Measurements from ENCODE around the gene XAGE5. TPM values are rescaled to one million over a fixed set of nuclear protein-coding genes. Genes with fewer than 3 reads are reported as not detected.

Gene XAGE5
- total RNA-seq, 1 experiment from 2014 or later = not detected

DNA sequence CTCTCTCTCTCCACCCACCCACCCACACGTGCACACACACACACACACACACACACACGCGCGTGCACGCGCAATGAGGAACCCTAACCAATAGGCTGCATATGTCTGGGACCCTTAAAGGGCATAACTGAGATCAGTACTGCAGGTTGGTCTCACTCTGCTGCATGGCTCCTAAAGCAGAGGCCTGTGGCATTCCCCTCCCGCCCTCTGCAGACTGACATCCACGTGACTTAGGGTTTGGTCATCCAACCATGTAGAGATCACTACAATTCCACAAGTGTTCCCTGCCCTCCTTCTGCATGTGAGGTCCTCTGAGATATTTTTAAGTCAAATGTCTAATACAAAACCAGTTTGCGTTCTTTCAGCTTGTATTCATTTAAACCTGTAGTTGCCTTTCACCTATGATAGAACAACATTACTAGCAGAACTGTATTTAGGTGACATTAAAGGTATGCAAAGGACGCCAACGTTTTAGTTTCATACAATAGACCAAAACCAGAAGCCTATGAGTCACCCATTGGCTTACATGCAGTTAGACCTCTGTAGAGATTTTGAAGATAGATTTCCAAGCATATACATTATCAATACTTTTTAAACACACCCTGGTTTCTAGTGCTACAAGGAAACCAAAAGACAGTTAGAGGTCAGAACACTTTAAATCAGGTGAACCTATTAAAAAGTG, 10.1 kb downstream of the XAGE5 start (continued):
- no peak for TF ChIP-seq FOXK1 (CRISPR knock-in tag; IDR thresholded peaks at IDR 0.05)
- TF ChIP-seq MXD4 (CRISPR knock-in tag; IDR thresholded peaks at IDR 0.05; ENCODE audit: borderline replicate concordance) = no peak
- no peak for TF ChIP-seq NR1H2 (CRISPR knock-in tag; IDR thresholded peaks at IDR 0.05)

DNA sequence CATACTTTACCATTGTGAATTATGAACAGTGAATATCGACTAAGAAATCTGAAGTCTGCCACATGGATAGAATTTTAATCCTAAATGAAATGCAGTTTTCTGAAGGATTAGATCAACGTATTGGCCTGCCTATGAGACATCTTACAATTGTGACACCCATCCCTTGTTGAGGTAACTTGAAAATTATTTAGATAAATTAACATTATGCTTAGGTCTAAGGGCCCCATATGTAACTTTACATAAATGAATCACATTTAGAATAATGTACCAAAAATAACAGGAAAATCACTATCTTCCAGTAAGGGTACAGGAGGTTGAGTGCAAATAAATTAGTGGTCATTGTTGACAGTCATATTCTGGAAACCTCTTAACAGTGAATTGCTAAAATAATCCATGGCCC, 13.5 kb downstream of the XAGE5 start:
- DNase-seq (ENCODE audit: low spot score) (no peak), ATAC-seq (no peak)
- Mint-ChIP-seq H3K4me1 (no peaks in the 10 kb centered on the region), H3K4me3 (no peak overlapping the region), H3K9me3 (peaks cover 5% of the 10 kb centered on the region), H3K36me3 (no peaks in the 10 kb centered on the region), H3K27me3 (ENCODE audit: low read depth) (no peaks in the 10 kb centered on the region), H3K27ac (no peak overlapping the region)
- ChIA-PET CTCF (no interaction called here), POLR2A (no interaction called here)
- TF ChIP-seq, protein P1, sequence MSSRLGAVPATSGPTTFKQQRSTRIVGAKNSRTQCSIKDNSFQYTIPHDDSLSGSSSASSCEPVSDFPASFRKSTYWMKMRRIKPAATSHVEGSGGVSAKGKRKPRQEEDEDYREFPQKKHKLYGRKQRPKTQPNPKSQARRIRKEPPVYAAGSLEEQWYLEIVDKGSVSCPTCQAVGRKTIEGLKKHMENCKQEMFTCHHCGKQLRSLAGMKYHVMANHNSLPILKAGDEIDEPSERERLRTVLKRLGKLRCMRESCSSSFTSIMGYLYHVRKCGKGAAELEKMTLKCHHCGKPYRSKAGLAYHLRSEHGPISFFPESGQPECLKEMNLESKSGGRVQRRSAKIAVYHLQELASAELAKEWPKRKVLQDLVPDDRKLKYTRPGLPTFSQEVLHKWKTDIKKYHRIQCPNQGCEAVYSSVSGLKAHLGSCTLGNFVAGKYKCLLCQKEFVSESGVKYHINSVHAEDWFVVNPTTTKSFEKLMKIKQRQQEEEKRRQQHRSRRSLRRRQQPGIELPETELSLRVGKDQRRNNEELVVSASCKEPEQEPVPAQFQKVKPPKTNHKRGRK (CRISPR knock-in tag; IDR thresholded peaks at IDR 0.05; ENCODE audit: borderline replicate concordance) = no peak

DNA sequence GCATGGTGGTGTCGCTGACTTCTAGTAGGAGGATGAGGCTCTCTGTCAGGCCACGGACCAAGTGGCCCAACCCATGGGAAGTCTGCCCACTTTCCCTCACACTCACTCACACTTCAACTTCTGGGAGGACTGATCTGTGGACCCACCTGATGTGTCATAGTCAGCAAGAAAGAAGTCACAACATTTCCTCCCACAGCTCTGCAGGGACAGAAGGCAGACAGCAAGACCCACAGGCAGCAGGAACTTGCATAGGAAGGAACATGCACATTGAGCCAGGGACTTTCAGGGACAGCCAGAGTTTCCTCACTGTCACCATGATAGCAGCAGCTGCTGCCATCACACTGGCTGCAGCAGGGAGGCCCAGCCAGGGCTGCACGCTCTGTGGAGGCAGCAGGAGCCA, 19.5 kb downstream of the XAGE5 start:
- ChIA-PET CTCF (no interaction called here), POLR2A (no interaction called here)
- TF ChIP-seq JAZF1 (CRISPR knock-in tag; IDR thresholded peaks at IDR 0.05) (no peak), TP53 (CRISPR knock-in tag; IDR thresholded peaks at IDR 0.05) (no peak), ESRRA (CRISPR knock-in tag; IDR thresholded peaks at IDR 0.05; ENCODE audit: borderline replicate concordance) (no peak), PRRX2 (CRISPR knock-in tag; IDR thresholded peaks at IDR 0.05) (no peak), NR1H2 (CRISPR knock-in tag; IDR thresholded peaks at IDR 0.05) (no peak), ZBTB21 (CRISPR knock-in tag; IDR thresholded peaks at IDR 0.05; ENCODE audit: borderline replicate concordance) (no peak), SP1 (CRISPR knock-in tag; conservative IDR thresholded peaks at IDR 0.05) (no peak)
- TF ChIP-seq, protein P2, sequence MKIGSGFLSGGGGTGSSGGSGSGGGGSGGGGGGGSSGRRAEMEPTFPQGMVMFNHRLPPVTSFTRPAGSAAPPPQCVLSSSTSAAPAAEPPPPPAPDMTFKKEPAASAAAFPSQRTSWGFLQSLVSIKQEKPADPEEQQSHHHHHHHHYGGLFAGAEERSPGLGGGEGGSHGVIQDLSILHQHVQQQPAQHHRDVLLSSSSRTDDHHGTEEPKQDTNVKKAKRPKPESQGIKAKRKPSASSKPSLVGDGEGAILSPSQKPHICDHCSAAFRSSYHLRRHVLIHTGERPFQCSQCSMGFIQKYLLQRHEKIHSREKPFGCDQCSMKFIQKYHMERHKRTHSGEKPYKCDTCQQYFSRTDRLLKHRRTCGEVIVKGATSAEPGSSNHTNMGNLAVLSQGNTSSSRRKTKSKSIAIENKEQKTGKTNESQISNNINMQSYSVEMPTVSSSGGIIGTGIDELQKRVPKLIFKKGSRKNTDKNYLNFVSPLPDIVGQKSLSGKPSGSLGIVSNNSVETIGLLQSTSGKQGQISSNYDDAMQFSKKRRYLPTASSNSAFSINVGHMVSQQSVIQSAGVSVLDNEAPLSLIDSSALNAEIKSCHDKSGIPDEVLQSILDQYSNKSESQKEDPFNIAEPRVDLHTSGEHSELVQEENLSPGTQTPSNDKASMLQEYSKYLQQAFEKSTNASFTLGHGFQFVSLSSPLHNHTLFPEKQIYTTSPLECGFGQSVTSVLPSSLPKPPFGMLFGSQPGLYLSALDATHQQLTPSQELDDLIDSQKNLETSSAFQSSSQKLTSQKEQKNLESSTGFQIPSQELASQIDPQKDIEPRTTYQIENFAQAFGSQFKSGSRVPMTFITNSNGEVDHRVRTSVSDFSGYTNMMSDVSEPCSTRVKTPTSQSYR (CRISPR knock-in tag; IDR thresholded peaks at IDR 0.05) = no peak
- TF ChIP-seq, protein P3, sequence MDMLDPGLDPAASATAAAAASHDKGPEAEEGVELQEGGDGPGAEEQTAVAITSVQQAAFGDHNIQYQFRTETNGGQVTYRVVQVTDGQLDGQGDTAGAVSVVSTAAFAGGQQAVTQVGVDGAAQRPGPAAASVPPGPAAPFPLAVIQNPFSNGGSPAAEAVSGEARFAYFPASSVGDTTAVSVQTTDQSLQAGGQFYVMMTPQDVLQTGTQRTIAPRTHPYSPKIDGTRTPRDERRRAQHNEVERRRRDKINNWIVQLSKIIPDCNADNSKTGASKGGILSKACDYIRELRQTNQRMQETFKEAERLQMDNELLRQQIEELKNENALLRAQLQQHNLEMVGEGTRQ (CRISPR knock-in tag; IDR thresholded peaks at IDR 0.05) = no peak
- TF ChIP-seq, protein P4, sequence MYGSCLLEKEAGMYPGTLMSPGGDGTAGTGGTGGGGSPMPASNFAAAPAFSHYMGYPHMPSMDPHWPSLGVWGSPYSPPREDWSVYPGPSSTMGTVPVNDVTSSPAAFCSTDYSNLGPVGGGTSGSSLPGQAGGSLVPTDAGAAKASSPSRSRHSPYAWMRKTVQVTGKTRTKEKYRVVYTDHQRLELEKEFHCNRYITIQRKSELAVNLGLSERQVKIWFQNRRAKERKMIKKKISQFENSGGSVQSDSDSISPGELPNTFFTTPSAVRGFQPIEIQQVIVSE (CRISPR knock-in tag; IDR thresholded peaks at IDR 0.05; ENCODE audit: borderline replicate concordance) = no peak
- no peaks in the 10 kb centered on the region for H3K27me3 Mint-ChIP-seq (ENCODE audit: low read depth)
- no peak overlapping the region for H3K4me3 Mint-ChIP-seq
- no peaks in the 10 kb centered on the region for H3K36me3 Mint-ChIP-seq
- no peaks in the 10 kb centered on the region for H3K4me1 Mint-ChIP-seq
- DNase-seq (ENCODE audit: low spot score) (no peak), ATAC-seq (no peak)
- H3K9me3 Mint-ChIP-seq = peaks cover 5% of the 10 kb centered on the region
- no peak overlapping the region for H3K27ac Mint-ChIP-seq

DNA sequence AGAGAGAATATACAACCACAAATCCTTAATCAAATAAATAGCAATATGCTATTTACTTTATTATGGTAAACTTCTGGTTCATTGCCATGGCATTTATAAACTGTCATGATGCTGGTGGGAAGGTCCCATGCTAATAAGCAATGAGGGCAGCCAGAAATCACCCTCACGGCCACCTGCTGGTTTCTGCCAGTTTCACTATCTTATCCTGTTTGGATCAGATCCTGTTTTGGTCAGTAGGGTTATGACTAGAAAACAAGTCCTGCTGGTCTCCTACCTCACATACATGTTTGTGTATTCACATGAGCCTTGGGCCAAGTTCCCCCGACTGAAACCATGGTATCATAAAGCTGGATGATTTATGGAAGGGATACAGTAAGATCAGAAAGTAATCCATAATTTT, 28.1 kb downstream of the XAGE5 start:
- POLR2A ChIA-PET = no interaction called here
- H3K4me3 Mint-ChIP-seq = no peak overlapping the region

More for the DNA sequence above, 28.1 kb downstream of the XAGE5 start:
- DNase-seq (ENCODE audit: low spot score) = no peak
- no peaks in the 10 kb centered on the region for H3K9me3 Mint-ChIP-seq
- no peak for ATAC-seq
- TF ChIP-seq CBFB (CRISPR knock-in tag; IDR thresholded peaks at IDR 0.05; ENCODE audit: low read depth) (no peak), CREM (CRISPR knock-in tag; IDR thresholded peaks at IDR 0.05) (no peak)
- TF ChIP-seq, protein P5, sequence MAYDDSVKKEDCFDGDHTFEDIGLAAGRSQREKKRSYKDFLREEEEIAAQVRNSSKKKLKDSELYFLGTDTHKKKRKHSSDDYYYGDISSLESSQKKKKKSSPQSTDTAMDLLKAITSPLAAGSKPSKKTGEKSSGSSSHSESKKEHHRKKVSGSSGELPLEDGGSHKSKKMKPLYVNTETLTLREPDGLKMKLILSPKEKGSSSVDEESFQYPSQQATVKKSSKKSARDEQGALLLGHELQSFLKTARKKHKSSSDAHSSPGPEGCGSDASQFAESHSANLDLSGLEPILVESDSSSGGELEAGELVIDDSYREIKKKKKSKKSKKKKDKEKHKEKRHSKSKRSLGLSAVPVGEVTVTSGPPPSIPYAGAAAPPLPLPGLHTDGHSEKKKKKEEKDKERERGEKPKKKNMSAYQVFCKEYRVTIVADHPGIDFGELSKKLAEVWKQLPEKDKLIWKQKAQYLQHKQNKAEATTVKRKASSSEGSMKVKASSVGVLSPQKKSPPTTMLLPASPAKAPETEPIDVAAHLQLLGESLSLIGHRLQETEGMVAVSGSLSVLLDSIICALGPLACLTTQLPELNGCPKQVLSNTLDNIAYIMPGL (CRISPR knock-in tag; IDR thresholded peaks at IDR 0.05) = no peak
- TF ChIP-seq, protein P6, sequence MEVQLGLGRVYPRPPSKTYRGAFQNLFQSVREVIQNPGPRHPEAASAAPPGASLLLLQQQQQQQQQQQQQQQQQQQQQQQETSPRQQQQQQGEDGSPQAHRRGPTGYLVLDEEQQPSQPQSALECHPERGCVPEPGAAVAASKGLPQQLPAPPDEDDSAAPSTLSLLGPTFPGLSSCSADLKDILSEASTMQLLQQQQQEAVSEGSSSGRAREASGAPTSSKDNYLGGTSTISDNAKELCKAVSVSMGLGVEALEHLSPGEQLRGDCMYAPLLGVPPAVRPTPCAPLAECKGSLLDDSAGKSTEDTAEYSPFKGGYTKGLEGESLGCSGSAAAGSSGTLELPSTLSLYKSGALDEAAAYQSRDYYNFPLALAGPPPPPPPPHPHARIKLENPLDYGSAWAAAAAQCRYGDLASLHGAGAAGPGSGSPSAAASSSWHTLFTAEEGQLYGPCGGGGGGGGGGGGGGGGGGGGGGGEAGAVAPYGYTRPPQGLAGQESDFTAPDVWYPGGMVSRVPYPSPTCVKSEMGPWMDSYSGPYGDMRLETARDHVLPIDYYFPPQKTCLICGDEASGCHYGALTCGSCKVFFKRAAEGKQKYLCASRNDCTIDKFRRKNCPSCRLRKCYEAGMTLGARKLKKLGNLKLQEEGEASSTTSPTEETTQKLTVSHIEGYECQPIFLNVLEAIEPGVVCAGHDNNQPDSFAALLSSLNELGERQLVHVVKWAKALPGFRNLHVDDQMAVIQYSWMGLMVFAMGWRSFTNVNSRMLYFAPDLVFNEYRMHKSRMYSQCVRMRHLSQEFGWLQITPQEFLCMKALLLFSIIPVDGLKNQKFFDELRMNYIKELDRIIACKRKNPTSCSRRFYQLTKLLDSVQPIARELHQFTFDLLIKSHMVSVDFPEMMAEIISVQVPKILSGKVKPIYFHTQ (CRISPR knock-in tag; IDR thresholded peaks at IDR 0.05) = no peak
- TF ChIP-seq, protein P7, sequence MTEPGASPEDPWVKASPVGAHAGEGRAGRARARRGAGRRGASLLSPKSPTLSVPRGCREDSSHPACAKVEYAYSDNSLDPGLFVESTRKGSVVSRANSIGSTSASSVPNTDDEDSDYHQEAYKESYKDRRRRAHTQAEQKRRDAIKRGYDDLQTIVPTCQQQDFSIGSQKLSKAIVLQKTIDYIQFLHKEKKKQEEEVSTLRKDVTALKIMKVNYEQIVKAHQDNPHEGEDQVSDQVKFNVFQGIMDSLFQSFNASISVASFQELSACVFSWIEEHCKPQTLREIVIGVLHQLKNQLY (CRISPR knock-in tag; IDR thresholded peaks at IDR 0.05) = no peak
- no peak overlapping the region for H3K27ac Mint-ChIP-seq
- CTCF ChIA-PET = no interaction called here
- no peaks in the 10 kb centered on the region for H3K36me3 Mint-ChIP-seq
- H3K27me3 Mint-ChIP-seq (ENCODE audit: low read depth) = no peaks in the 10 kb centered on the region; the same call in 1 of the 2 replicates
- H3K4me1 Mint-ChIP-seq = no peaks in the 10 kb centered on the region
